Measurements from ENCODE around the gene TP63.

GRCh38 chr3:189911001-189911400, 279.8 kb downstream of the TP63 start:
- no peak for TF ChIP-seq CTCF (conservative IDR thresholded peaks at IDR 0.05; ENCODE audit: low read depth, low read length)
- TF ChIP-seq EZH2 (IDR thresholded peaks at IDR 0.05; ENCODE audit: borderline replicate concordance, low read depth, low read length, poor library complexity, severe bottlenecking) = no peak
